Glutamatergic neuron (in vitro differentiated cells): ENCODE data around the gene TVP23B. TPM values are rescaled to one million over a fixed set of nuclear protein-coding genes. Genes with fewer than 3 reads are reported as not detected.
"Not testable (repeated sequence)": the region's sequence is repeated elsewhere in the genome, so short reads cannot be mapped to it uniquely, and the experiment has no call there.

Experiments used
- DNase-seq: peaks from one replicate; pipeline ENCODE4 v3.0.0; 2022
- H3K27ac Mint-ChIP-seq: one replicate; pipeline ENCODE4 v1.8.0; 2020; ENCODE audit warnings: mild to moderate bottlenecking, mixed read lengths, inconsistent platforms; ENCODE audit not compliant: unreplicated experiment
- H3K27me3 Mint-ChIP-seq: one replicate; pipeline ENCODE4 v1.8.0; 2020; ENCODE audit warnings: mild to moderate bottlenecking, moderate library complexity, mixed read lengths, inconsistent platforms; ENCODE audit not compliant: unreplicated experiment
- H3K36me3 Mint-ChIP-seq: one replicate; pipeline ENCODE4 v1.8.0; 2020; ENCODE audit warnings: mild to moderate bottlenecking, mixed read lengths, inconsistent platforms; ENCODE audit not compliant: unreplicated experiment
- H3K4me1 Mint-ChIP-seq: one replicate; pipeline ENCODE4 v1.8.0; 2020; ENCODE audit warnings: mild to moderate bottlenecking, low read depth, mixed read lengths, inconsistent platforms; ENCODE audit not compliant: unreplicated experiment
- H3K4me3 Mint-ChIP-seq: one replicate; pipeline ENCODE4 v1.8.0; 2020; ENCODE audit warnings: mild to moderate bottlenecking, mixed read lengths, inconsistent platforms; ENCODE audit not compliant: unreplicated experiment
- H3K9me3 Mint-ChIP-seq: one replicate; pipeline ENCODE4 v1.8.0; 2020; ENCODE audit warnings: mild to moderate bottlenecking, moderate library complexity, mixed read lengths, inconsistent platforms; ENCODE audit not compliant: unreplicated experiment
- long read RNA-seq: library from polyadenylated mRNA; unstranded; transcript quantifications from one replicate; pipeline ENCODE4 v2.0.0, GENCODE V29; 2020; ENCODE audit not compliant: unreplicated experiment
- total RNA-seq: library from RNA; stranded (reverse); fragmentation: NEBNext Ultra II Directional; extraction: Animal tissue kit (Norgen Biotek cat#: 25700); gene quantifications from one replicate; pipeline ENCODE4 v1.2.1, GENCODE V29; 2021; ENCODE audit not compliant: unreplicated experiment

The TVP23B gene
- total RNA-seq, result 35.9 TPM
- long read RNA-seq, transcript TVP23B-201 (7 exons, 2,064 nt), result major isoform, 39 of 47 reads
- long read RNA-seq, partial matches to known transcripts, result 6 of 47 reads
- long read RNA-seq, other reads (novel, unspliced or antisense), result 1 of 47 reads

GRCh38 chr17:18780991-18781718, at the start of gene TVP23B:
Gene TVP23B, plus strand, starts transcription at chr17:18781183. Its CDS starts 111 bp downstream, at chr17:18781294.
- Mint-ChIP-seq H3K27ac (peak within 1 kb of the TSS; percentile 66), H3K4me3 (peak within 1 kb of the TSS; percentile 83)
- H3K4me1 Mint-ChIP-seq, H3K9me3 Mint-ChIP-seq, H3K27me3 Mint-ChIP-seq, H3K36me3 Mint-ChIP-seq: not testable (repeated sequence)
- peak; percentile 95 for DNase-seq

- not testable (repeated sequence) for H3K4me1 Mint-ChIP-seq, H3K27ac Mint-ChIP-seq, H3K27me3 Mint-ChIP-seq, H3K36me3 Mint-ChIP-seq, H3K4me3 Mint-ChIP-seq, H3K9me3 Mint-ChIP-seq, DNase-seq
Observed at GRCh38 chr17:18732438-18732837, 48.5 kb upstream of the TVP23B start.

GRCh38 chr17:18733350-18733749, 47.6 kb upstream of the TVP23B start:
- H3K27me3 Mint-ChIP-seq, DNase-seq, H3K4me3 Mint-ChIP-seq, H3K9me3 Mint-ChIP-seq, H3K4me1 Mint-ChIP-seq, H3K27ac Mint-ChIP-seq, H3K36me3 Mint-ChIP-seq: not testable (repeated sequence)

- not testable (repeated sequence) for H3K36me3 Mint-ChIP-seq
Observed at GRCh38 chr17:18739616-18740391, 41.2 kb upstream of the TVP23B start.

GRCh38 chr17:18741228-18741627, 39.8 kb upstream of the TVP23B start:
- H3K4me3 Mint-ChIP-seq, DNase-seq, H3K27ac Mint-ChIP-seq, H3K9me3 Mint-ChIP-seq, H3K27me3 Mint-ChIP-seq, H3K36me3 Mint-ChIP-seq, H3K4me1 Mint-ChIP-seq: not testable (repeated sequence)

More at GRCh38 chr17:18739616-18740391, 41.2 kb upstream of the TVP23B start:
- not testable (repeated sequence) for H3K9me3 Mint-ChIP-seq, H3K27me3 Mint-ChIP-seq, H3K4me1 Mint-ChIP-seq, H3K27ac Mint-ChIP-seq, H3K4me3 Mint-ChIP-seq, DNase-seq

- H3K36me3 Mint-ChIP-seq, H3K9me3 Mint-ChIP-seq, DNase-seq, H3K27me3 Mint-ChIP-seq, H3K4me3 Mint-ChIP-seq, H3K4me1 Mint-ChIP-seq, H3K27ac Mint-ChIP-seq: not testable (repeated sequence)
Observed at GRCh38 chr17:18743699-18744421, 37.1 kb upstream of the TVP23B start, which contains the start of gene FBXW10. Gene FBXW10, plus strand, starts transcription at chr17:18744054. Its CDS starts 191 bp downstream, at chr17:18744245.

GRCh38 chr17:18744726-18745125, 36.3 kb upstream of the TVP23B start:
- not testable (repeated sequence) for H3K4me3 Mint-ChIP-seq, H3K27ac Mint-ChIP-seq, H3K36me3 Mint-ChIP-seq, DNase-seq, H3K27me3 Mint-ChIP-seq, H3K9me3 Mint-ChIP-seq, H3K4me1 Mint-ChIP-seq

GRCh38 chr17:18746551-18746950, 34.4 kb upstream of the TVP23B start:
- not testable (repeated sequence) for H3K27ac Mint-ChIP-seq, H3K4me1 Mint-ChIP-seq, H3K36me3 Mint-ChIP-seq, H3K27me3 Mint-ChIP-seq, H3K4me3 Mint-ChIP-seq, H3K9me3 Mint-ChIP-seq, DNase-seq

GRCh38 chr17:18747501-18747900, 33.5 kb upstream of the TVP23B start:
- not testable (repeated sequence) for H3K4me3 Mint-ChIP-seq, H3K27ac Mint-ChIP-seq, H3K27me3 Mint-ChIP-seq, H3K36me3 Mint-ChIP-seq, DNase-seq, H3K4me1 Mint-ChIP-seq, H3K9me3 Mint-ChIP-seq

GRCh38 chr17:18750242-18750641, 30.7 kb upstream of the TVP23B start:
- DNase-seq, H3K36me3 Mint-ChIP-seq, H3K4me1 Mint-ChIP-seq, H3K9me3 Mint-ChIP-seq, H3K4me3 Mint-ChIP-seq, H3K27ac Mint-ChIP-seq, H3K27me3 Mint-ChIP-seq: not testable (repeated sequence)

- not testable (repeated sequence) for H3K4me3 Mint-ChIP-seq, H3K27ac Mint-ChIP-seq, H3K36me3 Mint-ChIP-seq, H3K27me3 Mint-ChIP-seq, DNase-seq, H3K9me3 Mint-ChIP-seq, H3K4me1 Mint-ChIP-seq
Observed at GRCh38 chr17:18753829-18754409, 27.1 kb upstream of the TVP23B start.
